Body of pancreas (tissue), 4 donors: ENCODE results near the gene PER2. TPM values are rescaled to one million over a fixed set of nuclear protein-coding genes. Genes with fewer than 3 reads are reported as not detected.

Experiments
- ATAC-seq: fragments of 150-250 bp; one replicate; pipeline ENCODE4 v1.9.1; 2016
- DNase-seq, 4 donors: peaks; one replicate each; pipeline ENCODE4 v3.0.0-alpha.2; 2019
- H3K27ac ChIP-seq, 4 donors: fragments of 200-600 bp; sonication (generic); 1 replicate in 3 of 4; 2 replicates in 1 of 4; pipeline versions ENCODE4 v1.5.1 to v1.6.1; 2016 to 2019; ENCODE audit warnings: mild to moderate bottlenecking in 1 of 4, mixed read lengths in 1 of 4, moderate library complexity in 1 of 4
- H3K27me3 ChIP-seq, 2 donors: fragments of 200-600 bp; sonication (generic); one replicate each; pipeline ENCODE4 v1.6.0; 2016; ENCODE audit warnings: mild to moderate bottlenecking in 1 of 2
- H3K36me3 ChIP-seq, 2 donors: fragments of 200-600 bp; sonication (generic); replicated peaks in 1 of 2; 2 replicates each; pipeline ENCODE4 v1.5.1; 2016; ENCODE audit warnings: low read depth in 2 of 2; ENCODE audit not compliant: insufficient read depth in 1 of 2
- H3K4me1 ChIP-seq: fragments of 200-600 bp; sonication (generic); one replicate; pipeline ENCODE4 v1.6.0; 2016
- H3K4me3 ChIP-seq, 2 donors: fragments of 200-600 bp; sonication (generic); 1 replicate in 1 of 2; 2 replicates in 1 of 2; pipeline ENCODE4 v1.5.1; 2016 to 2019
- H3K9me3 ChIP-seq, 3 donors: fragments of 200-600 bp; sonication (generic); 1 replicate in 2 of 3; 2 replicates in 1 of 3; pipeline ENCODE4 v1.5.1; 2016
- POLR2A ChIP-seq, 3 donors: fragments of 450-650 bp; IDR thresholded peaks; one replicate each; pipeline ENCODE4 v1.6.1; 2016; ENCODE audit warnings: antibody characterized with exemption in 3 of 3, mild to moderate bottlenecking in 2 of 3
- WGBS, 2 donors: methylation state at CpG; one replicate each; pipeline ENCODE4 v1.1.5; 2017; 5-methylcytosine and 5-hydroxymethylcytosine counted together
- intact Hi-C: fragments of 100-400 bp; cut with DNase I; formaldehyde crosslinking; loops from one replicate; pipeline ENCODE4 v1.15.1; 2023
- total RNA-seq, 2 donors: library from RNA; depleted of rRNA; stranded (reverse); fragments of >200 nt; gene quantifications; one replicate each; pipeline ENCODE4 v1.1.0, GENCODE V29; 2016
- TF ChIP-seq, protein P1 (sequence below), 7 experiments: fragments of 450-650 bp in 4 of 7; fragments of 200-600 bp in 3 of 7; sonication (generic) in 3 of 7; IDR thresholded peaks; one replicate each; pipeline ENCODE4 v1.5.1; 2016 to 2019; ENCODE audit warnings: antibody characterized with exemption in 7 of 7

Gene PER2
- total RNA-seq, 2 donors from 2014 or later: 10.9 to 21.8 TPM

DNA sequence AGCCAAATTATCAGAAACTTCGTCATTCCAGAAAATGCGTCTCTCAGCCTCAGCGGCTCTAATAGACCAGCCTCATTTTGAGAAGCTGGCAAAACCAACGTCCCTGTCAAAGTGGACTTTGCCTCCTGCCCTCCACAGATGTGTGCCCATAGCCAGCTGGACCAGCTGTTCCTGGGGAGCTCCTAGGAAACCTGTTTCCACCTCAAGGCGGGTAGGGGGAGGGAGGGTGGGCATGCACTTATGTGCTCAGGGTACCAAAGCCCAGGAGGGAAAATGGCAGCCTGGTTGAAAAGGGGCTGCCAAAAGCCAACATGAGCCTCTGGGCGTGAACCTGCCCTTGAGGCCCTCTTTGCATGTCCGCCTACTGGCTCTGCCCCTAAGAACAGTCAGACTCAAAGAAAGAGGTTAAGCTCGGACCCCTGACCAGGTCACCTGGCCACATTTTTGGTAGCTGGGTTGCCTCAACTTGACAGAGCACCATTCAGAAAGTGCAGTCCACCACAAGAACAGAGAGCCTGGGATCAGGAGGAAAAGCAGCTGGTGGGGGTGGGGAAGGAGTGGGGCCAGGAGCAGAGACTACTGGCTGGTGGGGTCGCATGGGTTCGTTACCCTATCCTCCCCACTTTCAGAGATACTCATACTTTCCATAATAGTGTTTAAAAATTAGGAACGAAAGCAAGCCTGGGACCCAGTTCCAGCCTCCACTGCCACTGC lies 3.5 kb downstream of the PER2 start:
- Histone ChIP-seq H3K27ac (peak overlapping the region; percentile 96 to 99 (median 98)), H3K4me3 (no peak overlapping the region), H3K36me3 (no peaks in the 10 kb centered on the region), H3K27me3 (no peaks in the 10 kb centered on the region), H3K9me3 (no peaks in the 10 kb centered on the region), H3K4me1 (peaks cover 73% of the 10 kb centered on the region)
- 34 to 36% methylated on average over 11 of the region's 11 CpGs for WGBS, 2 donors
- peak; percentile 73 to 84 (median 80) for DNase-seq
- intact Hi-C loops: no loop called here
- ATAC-seq: peak; percentile 6
- TF ChIP-seq, protein P1, sequence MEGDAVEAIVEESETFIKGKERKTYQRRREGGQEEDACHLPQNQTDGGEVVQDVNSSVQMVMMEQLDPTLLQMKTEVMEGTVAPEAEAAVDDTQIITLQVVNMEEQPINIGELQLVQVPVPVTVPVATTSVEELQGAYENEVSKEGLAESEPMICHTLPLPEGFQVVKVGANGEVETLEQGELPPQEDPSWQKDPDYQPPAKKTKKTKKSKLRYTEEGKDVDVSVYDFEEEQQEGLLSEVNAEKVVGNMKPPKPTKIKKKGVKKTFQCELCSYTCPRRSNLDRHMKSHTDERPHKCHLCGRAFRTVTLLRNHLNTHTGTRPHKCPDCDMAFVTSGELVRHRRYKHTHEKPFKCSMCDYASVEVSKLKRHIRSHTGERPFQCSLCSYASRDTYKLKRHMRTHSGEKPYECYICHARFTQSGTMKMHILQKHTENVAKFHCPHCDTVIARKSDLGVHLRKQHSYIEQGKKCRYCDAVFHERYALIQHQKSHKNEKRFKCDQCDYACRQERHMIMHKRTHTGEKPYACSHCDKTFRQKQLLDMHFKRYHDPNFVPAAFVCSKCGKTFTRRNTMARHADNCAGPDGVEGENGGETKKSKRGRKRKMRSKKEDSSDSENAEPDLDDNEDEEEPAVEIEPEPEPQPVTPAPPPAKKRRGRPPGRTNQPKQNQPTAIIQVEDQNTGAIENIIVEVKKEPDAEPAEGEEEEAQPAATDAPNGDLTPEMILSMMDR (IDR thresholded peaks at IDR 0.05): no peak
- no peak for TF ChIP-seq POLR2A (IDR thresholded peaks at IDR 0.05)

DNA sequence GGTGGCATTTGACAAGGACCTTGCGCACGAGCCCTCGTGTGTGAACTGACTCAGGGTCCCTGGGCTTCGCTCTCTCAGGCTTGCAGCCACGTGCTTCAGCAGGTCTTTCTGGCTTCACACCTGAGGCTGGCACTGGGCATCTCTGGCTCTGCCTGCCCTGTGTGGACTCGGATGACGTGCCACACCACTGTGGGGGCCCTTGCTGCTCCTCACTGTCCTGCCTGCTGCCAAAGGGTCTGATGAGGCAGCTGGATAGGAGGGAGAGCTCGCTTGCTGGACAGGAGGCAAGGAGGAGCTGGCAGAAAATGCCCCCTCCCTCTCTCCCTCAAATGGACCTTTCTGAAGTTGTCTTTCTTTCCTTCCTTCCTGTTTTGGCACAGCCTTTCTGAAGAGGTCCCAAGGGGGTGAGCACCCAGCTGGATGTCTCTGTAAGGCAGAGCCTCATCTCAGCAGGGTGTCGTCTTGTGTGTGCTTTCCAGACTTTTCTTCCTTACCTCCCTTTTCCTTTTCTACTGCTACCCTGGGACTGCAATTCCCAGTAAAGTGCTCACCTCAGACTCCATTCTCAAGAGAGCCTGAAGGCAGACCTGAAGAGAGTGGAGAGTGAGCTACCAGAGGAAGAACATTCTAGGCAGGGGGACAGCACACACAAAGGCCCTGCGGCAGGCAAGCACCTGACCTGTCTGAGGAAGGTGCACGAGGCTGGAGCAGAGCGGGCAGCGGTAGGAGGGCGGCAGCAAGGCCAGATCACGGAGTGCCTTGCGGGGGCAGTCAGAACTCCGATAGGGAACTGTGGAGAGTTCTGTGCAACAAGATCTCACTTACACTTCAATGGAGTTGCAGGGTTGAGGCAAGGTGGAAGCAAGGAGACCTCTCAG lies 5.3 kb downstream of the PER2 start:
- Histone ChIP-seq H3K27ac (peak overlapping the region; percentile 27 to 98 (median 72)), H3K4me1 (peaks cover 62% of the 10 kb centered on the region), H3K4me3 (no peak overlapping the region), H3K36me3 (no peaks in the 10 kb centered on the region), H3K9me3 (no peaks in the 10 kb centered on the region), H3K27me3 (no peaks in the 10 kb centered on the region)
- no peak for ATAC-seq
- DNase-seq: peak in 1 of 4 donors; percentile 9
- TF ChIP-seq, protein P1 (IDR thresholded peaks at IDR 0.05): no peak
- TF ChIP-seq POLR2A (IDR thresholded peaks at IDR 0.05): no peak
- 88 to 94% methylated on average over 13 to 16 of the region's 17 CpGs for WGBS, 2 donors
- intact Hi-C loops: no loop called here

DNA sequence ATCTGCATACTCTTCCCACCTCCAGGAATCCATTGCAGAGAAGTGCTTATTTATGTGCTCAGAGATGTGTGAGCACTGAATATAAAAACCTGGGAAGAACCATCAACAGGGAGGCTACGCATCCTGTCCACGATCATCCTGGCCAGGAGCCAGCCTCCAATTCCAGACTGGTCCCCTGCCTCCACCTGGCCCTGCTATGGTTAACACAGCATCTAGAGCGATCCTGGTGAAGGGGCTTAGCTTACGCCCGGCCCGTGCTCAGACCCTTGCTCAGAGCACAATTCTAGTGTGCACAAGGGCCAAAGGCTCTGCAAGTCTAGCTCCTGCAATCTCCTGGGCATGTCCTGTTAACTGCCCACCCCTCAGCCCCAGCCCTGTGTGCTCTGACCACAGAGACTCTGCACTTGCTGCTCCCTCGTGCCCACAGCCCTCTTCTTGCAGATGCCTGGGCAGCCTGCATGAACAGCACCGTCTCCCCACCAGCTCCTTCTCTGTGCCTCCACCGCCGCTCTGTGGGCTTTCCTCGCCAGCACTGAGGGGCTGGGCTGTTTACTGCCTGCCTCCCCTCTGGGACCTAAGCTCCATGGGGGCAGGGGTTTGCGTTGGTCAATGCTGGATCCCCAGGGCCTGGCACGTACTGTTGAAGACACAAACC lies 6.5 kb downstream of the PER2 start:
- peaks cover 51% of the 10 kb centered on the region for H3K4me1 ChIP-seq
- WGBS, 2 donors: 90 to 91% methylated on average over 11 to 13 of the region's 13 CpGs
- no peak for ATAC-seq
- TF ChIP-seq POLR2A (IDR thresholded peaks at IDR 0.05): no peak
- TF ChIP-seq, protein P1 (IDR thresholded peaks at IDR 0.05): no peak
- no peaks in the 10 kb centered on the region for H3K9me3 ChIP-seq
- H3K27me3 ChIP-seq: no peaks in the 10 kb centered on the region
- intact Hi-C loops: no loop called here
- no peak overlapping the region for H3K4me3 ChIP-seq
- no peak for DNase-seq
- no peak overlapping the region for H3K27ac ChIP-seq
- peaks cover 0 to under 1% of the 10 kb centered on the region in 2 donors for H3K36me3 ChIP-seq

DNA sequence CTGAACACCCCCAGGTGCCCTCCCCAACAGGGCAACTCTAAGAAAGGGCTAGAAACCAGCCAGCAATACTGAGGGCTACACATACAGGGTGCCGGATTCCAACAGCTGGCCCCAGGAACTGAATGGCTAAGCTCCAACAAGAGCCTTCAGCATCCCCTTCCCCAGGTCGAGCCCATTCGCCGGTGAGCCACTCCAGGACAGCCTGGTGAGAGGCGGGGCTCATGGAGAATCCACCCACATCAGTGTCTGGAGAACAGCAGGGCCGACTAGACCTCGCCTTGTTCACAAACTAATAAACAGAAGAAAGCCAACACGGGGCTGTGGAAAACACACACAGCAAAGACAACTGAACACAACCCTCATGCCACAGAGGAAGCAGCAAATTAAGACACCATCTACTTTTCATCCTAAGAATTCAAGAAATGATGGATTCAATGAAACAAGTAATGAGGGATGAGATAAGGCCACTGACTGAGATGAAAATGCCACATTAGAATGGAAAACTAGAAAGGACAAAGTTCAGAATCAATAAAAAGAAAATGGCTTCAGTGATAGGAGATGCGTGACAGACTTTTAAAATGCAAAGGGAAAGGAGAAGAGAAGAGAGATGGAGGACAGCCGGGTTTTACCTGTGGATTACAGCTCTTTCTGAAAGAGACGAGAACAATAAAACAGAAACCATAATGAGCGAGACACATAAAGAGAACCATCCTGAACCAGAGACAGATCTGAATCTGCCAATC lies 8.2 kb downstream of the PER2 start:
- Histone ChIP-seq H3K4me3 (no peak overlapping the region), H3K9me3 (no peaks in the 10 kb centered on the region), H3K4me1 (peaks cover 34% of the 10 kb centered on the region), H3K36me3 (peaks cover 7 to 8% of the 10 kb centered on the region in 2 donors), H3K27ac (no peak overlapping the region), H3K27me3 (no peaks in the 10 kb centered on the region)
- TF ChIP-seq, protein P1 (IDR thresholded peaks at IDR 0.05): no peak
- TF ChIP-seq POLR2A (IDR thresholded peaks at IDR 0.05): no peak
- intact Hi-C loops: no loop called here
- DNase-seq (no peak), ATAC-seq (no peak)
- WGBS, 2 donors: 84 to 90% methylated on average over 11 to 12 of the region's 12 CpGs
